Measurements from ENCODE around the gene IRS1.

The IRS1 gene

DNA sequence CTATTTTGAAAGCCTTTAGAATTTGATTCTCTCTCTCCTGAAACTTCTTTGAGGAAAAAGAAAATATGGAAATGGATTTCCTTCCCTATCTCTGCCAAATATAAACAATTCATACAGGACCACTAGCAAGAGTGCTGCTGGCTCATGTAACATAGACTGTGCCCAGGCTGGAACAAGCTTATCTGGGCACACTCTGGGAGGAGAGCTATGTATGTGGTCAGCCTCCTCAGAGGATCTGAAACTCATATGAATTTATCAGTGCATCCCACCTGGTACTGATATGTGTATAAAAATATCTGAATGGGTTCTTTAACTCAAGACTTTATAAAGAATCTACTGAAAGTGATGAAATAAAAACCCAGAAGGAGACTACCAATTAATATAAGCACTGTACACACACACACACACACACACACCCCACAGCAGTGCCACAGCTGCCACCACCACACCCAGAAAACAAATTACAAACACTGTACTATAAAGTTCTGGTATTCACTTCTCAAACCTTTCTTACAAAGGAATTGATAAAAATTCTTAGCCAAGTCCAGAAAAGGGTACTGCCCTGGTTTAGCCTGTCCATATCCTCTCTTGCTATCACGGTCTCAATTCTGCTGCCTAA is 115.6 kb downstream of the IRS1 start:
- DNase-seq, result no peak

DNA sequence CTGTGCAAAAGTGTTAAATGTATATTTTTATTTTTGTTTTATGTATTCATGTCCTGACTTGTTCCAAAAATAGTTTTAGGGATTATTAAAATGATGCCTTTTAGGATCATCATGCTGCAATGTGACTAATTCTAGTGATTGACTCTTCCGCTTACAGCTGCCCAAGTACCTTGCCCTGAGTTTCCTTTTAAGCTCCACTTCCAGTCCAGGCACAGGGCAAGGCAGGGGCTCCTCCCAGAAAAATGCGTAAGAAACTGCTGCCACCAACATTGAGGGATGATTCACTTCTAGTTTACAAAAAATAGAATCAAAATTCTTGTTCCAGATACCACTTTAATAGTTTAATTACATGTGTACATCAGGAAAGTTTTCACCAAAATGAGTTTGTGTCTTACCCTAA is 116.4 kb downstream of the IRS1 start:
- no peak for DNase-seq

All from SIG-M5 (cell line).